GM19372 (cell line): ENCODE data around the gene CCM2L.
"Not testable (repeated sequence)": the region's sequence is repeated elsewhere in the genome, so short reads cannot be mapped to it uniquely, and the experiment has no call there.

Experiments used
- ATAC-seq: cut with Tn5 transposase; IDR thresholded peaks from one replicate; pipeline ENCODE4 v1.9.1; 2021; ENCODE audit warnings: mild to moderate bottlenecking, low read depth, moderate library complexity; ENCODE audit not compliant: unreplicated experiment

CCM2L gene

GRCh38 chr20:32027643-32028042, 17.4 kb downstream of the CCM2L start:
- no peak for ATAC-seq

GRCh38 chr20:32028647-32029372, 18.6 kb downstream of the CCM2L start:
- ATAC-seq, result no peak

GRCh38 chr20:32029561-32029960, 19.3 kb downstream of the CCM2L start:
- ATAC-seq, result no peak

- no peak for ATAC-seq
Observed at GRCh38 chr20:32031007-32031958, 21.0 kb downstream of the CCM2L start.

- no peak for ATAC-seq
Observed at GRCh38 chr20:32033316-32033715, 23.1 kb downstream of the CCM2L start.

- not testable (repeated sequence) for ATAC-seq
Observed at GRCh38 chr20:32033721-32034120, 23.5 kb downstream of the CCM2L start.

GRCh38 chr20:32034581-32035425, 24.6 kb downstream of the CCM2L start:
- ATAC-seq, result no peak

GRCh38 chr20:32035426-32035779, 25.2 kb downstream of the CCM2L start:
- no peak for ATAC-seq

- no peak for ATAC-seq
Observed at GRCh38 chr20:32036252-32036651, 26.0 kb downstream of the CCM2L start.

- ATAC-seq, result no peak
Observed at GRCh38 chr20:32036716-32037485, 26.7 kb downstream of the CCM2L start.

GRCh38 chr20:32037929-32038328, 27.7 kb downstream of the CCM2L start:
- no peak for ATAC-seq

- ATAC-seq, result no peak
Observed at GRCh38 chr20:32040142-32040953, 30.1 kb downstream of the CCM2L start.

GRCh38 chr20:32045999-32046398, 35.8 kb downstream of the CCM2L start:
- no peak for ATAC-seq

- no peak for ATAC-seq
Observed at GRCh38 chr20:32050324-32050841, 40.1 kb downstream of the CCM2L start.

GRCh38 chr20:32050851-32051556, 40.8 kb downstream of the CCM2L start:
- no peak for ATAC-seq

GRCh38 chr20:32051720-32052089, 41.5 kb downstream of the CCM2L start:
- ATAC-seq, result no peak

- no peak for ATAC-seq
Observed at GRCh38 chr20:32052090-32052777, 42.0 kb downstream of the CCM2L start, which contains the start of gene HCK. Gene HCK, plus strand, starts transcription at chr20:32052242.
